ENCODE results near the gene KIF25. TPM values are rescaled to one million over a fixed set of nuclear protein-coding genes. Genes with fewer than 3 reads are reported as not detected.

The KIF25 gene
- total RNA-seq, 4 donors from 2014 or later, result 0.26 TPM; not detected in 3

DNA sequence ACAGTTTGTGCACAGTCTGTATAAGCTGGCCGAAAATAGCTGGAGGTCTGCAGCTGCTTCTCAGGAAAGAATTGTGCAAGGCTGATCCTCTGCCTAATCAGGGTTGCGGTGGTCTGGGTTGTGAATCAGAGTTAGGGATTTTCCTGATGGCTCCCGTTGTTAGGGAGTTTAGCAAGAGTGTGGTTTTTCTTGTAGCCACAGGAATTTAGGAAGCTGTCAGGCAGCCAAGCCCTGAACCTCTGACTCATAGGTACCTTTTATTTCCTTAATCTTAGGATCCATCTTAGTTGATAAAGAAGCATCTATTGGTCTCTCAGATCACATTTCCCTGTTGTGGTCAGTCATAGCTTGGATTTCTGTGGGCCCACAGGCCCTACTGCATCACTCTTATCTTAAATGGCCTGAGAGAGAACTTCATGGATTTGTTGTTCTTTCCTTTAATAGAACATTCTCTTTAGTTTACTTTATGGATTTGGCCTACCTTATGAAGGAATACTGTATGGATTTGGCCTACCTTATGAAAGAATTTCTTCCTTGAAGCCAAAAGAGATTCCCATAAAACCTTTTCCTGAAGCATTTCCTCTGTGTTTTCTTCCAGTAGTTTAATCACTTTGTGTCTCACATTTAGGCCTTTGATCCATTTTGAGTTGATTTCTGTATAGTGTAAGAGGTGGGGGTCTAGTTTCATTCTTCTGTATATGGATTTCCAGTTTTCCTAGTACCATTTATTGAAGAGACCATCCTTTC is 10.3 kb downstream of the KIF25 start:
- WGBS, 2 donors, result 19 to 33% methylated on average over 3 of the region's 3 CpGs
- H3K27ac ChIP-seq, result peak overlapping the region in 1 of 4 donors; percentile 25
- peaks cover 0 to 23% (median 18%) of the 10 kb centered on the region in 3 donors for H3K9me3 ChIP-seq
- intact Hi-C loops (cut with DNase I), result no loop called here
- no peak overlapping the region for H3K4me3 ChIP-seq
- H3K27me3 ChIP-seq, result peaks cover 0 to 6% (median 0%) of the 10 kb centered on the region in 4 donors
- peaks cover 0 to 12% (median 5%) of the 10 kb centered on the region in 3 donors for H3K4me1 ChIP-seq
- no peak for TF ChIP-seq CTCF (IDR thresholded peaks at IDR 0.05)
- no peak for TF ChIP-seq POLR2A (IDR thresholded peaks at IDR 0.05)
- no peaks in the 10 kb centered on the region for H3K36me3 ChIP-seq
- DNase-seq, result no peak

DNA sequence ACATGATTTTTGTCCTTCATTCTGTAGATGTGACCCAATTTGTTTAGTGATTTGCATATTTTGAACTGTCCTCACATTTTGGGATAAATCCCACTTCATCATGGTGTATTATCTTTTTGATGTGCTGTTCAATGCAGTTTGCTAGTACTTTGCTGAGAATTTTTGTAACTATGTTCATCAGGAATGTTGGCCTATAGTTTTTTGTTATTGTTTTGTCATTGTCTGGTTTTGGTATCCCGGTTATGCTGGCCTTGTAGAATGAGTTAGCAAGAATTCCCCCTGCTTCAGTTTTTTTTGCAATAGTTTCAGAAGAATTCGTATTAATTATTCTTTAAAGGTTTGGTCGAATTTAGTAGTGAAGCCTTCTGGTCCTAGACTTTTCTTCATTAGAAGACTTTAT is 11.9 kb downstream of the KIF25 start:
- Histone ChIP-seq H3K4me3 (no peak overlapping the region), H3K4me1 (peaks cover 0 to 12% (median 5%) of the 10 kb centered on the region in 3 donors), H3K36me3 (no peaks in the 10 kb centered on the region), H3K27me3 (no peaks in the 10 kb centered on the region), H3K9me3 (peaks cover 0 to 23% (median 18%) of the 10 kb centered on the region in 3 donors), H3K27ac (no peak overlapping the region)
- no peak for DNase-seq
- TF ChIP-seq CTCF (IDR thresholded peaks at IDR 0.05) (no peak), POLR2A (IDR thresholded peaks at IDR 0.05) (no peak)
- intact Hi-C loops (cut with DNase I), result no loop called here
- 82 to 86% methylated on average over 3 of the region's 3 CpGs for WGBS, 2 donors

DNA sequence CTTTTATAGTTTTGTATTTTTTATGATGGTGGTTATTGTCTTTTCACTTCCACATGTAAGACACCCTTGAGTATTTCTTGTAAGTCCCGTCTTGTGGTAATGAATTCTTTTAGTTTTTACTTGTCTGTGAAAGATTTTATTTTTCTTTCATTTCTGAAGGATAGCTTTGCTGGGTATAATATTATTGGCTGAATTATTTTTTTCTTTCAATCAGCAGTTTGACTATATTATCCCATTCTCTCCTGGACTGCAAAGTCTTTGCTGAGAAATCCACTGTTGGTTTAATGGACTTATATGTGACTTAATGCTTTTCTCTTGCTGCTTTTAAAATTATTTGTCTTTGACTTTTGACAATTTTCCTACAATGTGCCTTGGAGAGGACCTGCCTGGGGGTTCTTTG is 13.8 kb downstream of the KIF25 start:
- peaks cover 0 to 17% (median 5%) of the 10 kb centered on the region in 3 donors for H3K4me1 ChIP-seq
- H3K36me3 ChIP-seq, result no peaks in the 10 kb centered on the region
- H3K27me3 ChIP-seq, result peaks cover 0 to 4% (median 0%) of the 10 kb centered on the region in 4 donors
- intact Hi-C loops (cut with DNase I), result no loop called here
- no peak for DNase-seq
- TF ChIP-seq CTCF (IDR thresholded peaks at IDR 0.05) (no peak), POLR2A (IDR thresholded peaks at IDR 0.05) (no peak)
- WGBS, 2 donors, result 87 to 89% methylated on average over 1 of the region's 1 CpG
- H3K9me3 ChIP-seq, result peaks cover 0 to 23% (median 18%) of the 10 kb centered on the region in 3 donors
- no peak overlapping the region for H3K27ac ChIP-seq
- no peak overlapping the region for H3K4me3 ChIP-seq

GRCh38 chr6:168012431-168013249 is 15.2 kb downstream of the KIF25 start:
- Histone ChIP-seq H3K36me3 (no peaks in the 10 kb centered on the region), H3K4me1 (peaks cover 0 to 21% (median 6%) of the 10 kb centered on the region in 3 donors), H3K27ac (no peak overlapping the region), H3K27me3 (peaks cover 0 to 15% (median 0%) of the 10 kb centered on the region in 4 donors), H3K9me3 (peaks cover 0 to 23% (median 18%) of the 10 kb centered on the region in 3 donors), H3K4me3 (no peak overlapping the region)
- 89 to 100% methylated on average over 3 to 5 of the region's 13 CpGs for WGBS, 2 donors
- TF ChIP-seq CTCF (IDR thresholded peaks at IDR 0.05) (no peak), POLR2A (IDR thresholded peaks at IDR 0.05) (no peak)
- intact Hi-C loops (cut with DNase I), result no loop called here
- no peak for DNase-seq
